HCT116 (cell line): Measurements from ENCODE around the gene SYTL2.

ENCODE experiments used
- EZH2phosphoT487 ChIP-seq: fragments of 200-600 bp; IDR thresholded peaks from 2 replicates; pipeline ENCODE4 v1.6.1; 2018; ENCODE audit warnings: antibody characterized with exemption, borderline replicate concordance
- FOSL1 ChIP-seq: IDR thresholded peaks from 2 replicates; pipeline ENCODE4 v1.6.1; 2012; ENCODE audit warnings: low read depth
- POLR2A ChIP-seq: IDR thresholded peaks from 2 replicates; pipeline ENCODE4 v1.7.0; 2011; ENCODE audit warnings: borderline replicate concordance; ENCODE audit not compliant: insufficient read depth, insufficient read length; ENCODE audit errors: extremely low read depth
- POLR2AphosphoS5 ChIP-seq: IDR thresholded peaks from 2 replicates; pipeline ENCODE4 v1.6.1; 2011; ENCODE audit warnings: mild to moderate bottlenecking, low read depth, low read length, moderate library complexity
- SP1 ChIP-seq: IDR thresholded peaks from 2 replicates; pipeline ENCODE4 v1.6.1; 2012; ENCODE audit warnings: low read depth
- YY1 ChIP-seq: IDR thresholded peaks from 2 replicates; pipeline ENCODE4 v1.6.1; 2011; ENCODE audit warnings: low read length, low read depth, moderate library complexity, mild to moderate bottlenecking; ENCODE audit not compliant: insufficient replicate concordance; ENCODE audit errors: extremely low read depth
- TF ChIP-seq, protein P1 (sequence below), 3 experiments: fragments of 200-600 bp in 1 of 3; sonication (generic) in 1 of 3; IDR thresholded peaks in 2 of 3; conservative IDR thresholded peaks in 1 of 3; 2 replicates each; pipeline ENCODE4 v1.5.1; 2012 to 2017; ENCODE audit warnings: low read depth in 2 of 3, low read length in 2 of 3, antibody characterized with exemption in 1 of 3, borderline replicate concordance in 1 of 3, control low read depth in 1 of 3, mild to moderate bottlenecking in 1 of 3, mixed read lengths in 1 of 3, mixed run types in 1 of 3, moderate library complexity in 1 of 3; ENCODE audit not compliant: insufficient read depth in 1 of 3
- TF ChIP-seq, protein P2 (sequence below): IDR thresholded peaks from 2 replicates; pipeline ENCODE4 v1.6.1; 2012
- TF ChIP-seq, protein P3 (sequence below): IDR thresholded peaks from 2 replicates; pipeline ENCODE4 v1.6.1; 2012; ENCODE audit warnings: low read depth

DNA sequence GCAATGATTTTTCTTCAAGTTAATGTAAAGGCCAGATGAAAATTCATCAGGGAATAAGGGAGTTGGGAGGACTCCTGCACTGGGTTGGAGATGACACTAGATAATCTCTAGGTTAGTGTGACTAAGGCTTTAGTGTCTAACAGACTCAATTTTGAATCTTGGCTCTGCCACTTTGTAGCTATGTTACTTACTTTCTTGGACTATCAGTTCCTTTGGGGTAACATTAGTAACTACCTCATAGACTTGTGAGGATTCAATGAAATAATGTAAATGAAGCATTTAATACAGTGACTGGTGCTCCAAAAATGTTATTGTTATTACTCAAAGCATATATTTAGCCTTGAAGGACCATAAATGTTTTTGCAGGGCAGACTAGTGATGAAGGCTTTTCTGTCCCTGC, 115.4 kb downstream of the SYTL2 start:
- TF ChIP-seq, protein P1, sequence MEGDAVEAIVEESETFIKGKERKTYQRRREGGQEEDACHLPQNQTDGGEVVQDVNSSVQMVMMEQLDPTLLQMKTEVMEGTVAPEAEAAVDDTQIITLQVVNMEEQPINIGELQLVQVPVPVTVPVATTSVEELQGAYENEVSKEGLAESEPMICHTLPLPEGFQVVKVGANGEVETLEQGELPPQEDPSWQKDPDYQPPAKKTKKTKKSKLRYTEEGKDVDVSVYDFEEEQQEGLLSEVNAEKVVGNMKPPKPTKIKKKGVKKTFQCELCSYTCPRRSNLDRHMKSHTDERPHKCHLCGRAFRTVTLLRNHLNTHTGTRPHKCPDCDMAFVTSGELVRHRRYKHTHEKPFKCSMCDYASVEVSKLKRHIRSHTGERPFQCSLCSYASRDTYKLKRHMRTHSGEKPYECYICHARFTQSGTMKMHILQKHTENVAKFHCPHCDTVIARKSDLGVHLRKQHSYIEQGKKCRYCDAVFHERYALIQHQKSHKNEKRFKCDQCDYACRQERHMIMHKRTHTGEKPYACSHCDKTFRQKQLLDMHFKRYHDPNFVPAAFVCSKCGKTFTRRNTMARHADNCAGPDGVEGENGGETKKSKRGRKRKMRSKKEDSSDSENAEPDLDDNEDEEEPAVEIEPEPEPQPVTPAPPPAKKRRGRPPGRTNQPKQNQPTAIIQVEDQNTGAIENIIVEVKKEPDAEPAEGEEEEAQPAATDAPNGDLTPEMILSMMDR (IDR thresholded peaks at IDR 0.05 in 2 of 3, conservative IDR thresholded peaks at IDR 0.05 in 1 of 3; ENCODE audit: borderline replicate concordance in 1 of 3, insufficient read depth in 1 of 3, low read depth in 2 of 3, low read length in 2 of 3), result no peak
- no peak for TF ChIP-seq FOSL1
- TF ChIP-seq, protein P2, sequence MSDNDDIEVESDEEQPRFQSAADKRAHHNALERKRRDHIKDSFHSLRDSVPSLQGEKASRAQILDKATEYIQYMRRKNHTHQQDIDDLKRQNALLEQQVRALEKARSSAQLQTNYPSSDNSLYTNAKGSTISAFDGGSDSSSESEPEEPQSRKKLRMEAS, result no peak
- TF ChIP-seq YY1, result no peak
- no peak for TF ChIP-seq POLR2A
- no peak for TF ChIP-seq POLR2AphosphoS5
- TF ChIP-seq, protein P3, sequence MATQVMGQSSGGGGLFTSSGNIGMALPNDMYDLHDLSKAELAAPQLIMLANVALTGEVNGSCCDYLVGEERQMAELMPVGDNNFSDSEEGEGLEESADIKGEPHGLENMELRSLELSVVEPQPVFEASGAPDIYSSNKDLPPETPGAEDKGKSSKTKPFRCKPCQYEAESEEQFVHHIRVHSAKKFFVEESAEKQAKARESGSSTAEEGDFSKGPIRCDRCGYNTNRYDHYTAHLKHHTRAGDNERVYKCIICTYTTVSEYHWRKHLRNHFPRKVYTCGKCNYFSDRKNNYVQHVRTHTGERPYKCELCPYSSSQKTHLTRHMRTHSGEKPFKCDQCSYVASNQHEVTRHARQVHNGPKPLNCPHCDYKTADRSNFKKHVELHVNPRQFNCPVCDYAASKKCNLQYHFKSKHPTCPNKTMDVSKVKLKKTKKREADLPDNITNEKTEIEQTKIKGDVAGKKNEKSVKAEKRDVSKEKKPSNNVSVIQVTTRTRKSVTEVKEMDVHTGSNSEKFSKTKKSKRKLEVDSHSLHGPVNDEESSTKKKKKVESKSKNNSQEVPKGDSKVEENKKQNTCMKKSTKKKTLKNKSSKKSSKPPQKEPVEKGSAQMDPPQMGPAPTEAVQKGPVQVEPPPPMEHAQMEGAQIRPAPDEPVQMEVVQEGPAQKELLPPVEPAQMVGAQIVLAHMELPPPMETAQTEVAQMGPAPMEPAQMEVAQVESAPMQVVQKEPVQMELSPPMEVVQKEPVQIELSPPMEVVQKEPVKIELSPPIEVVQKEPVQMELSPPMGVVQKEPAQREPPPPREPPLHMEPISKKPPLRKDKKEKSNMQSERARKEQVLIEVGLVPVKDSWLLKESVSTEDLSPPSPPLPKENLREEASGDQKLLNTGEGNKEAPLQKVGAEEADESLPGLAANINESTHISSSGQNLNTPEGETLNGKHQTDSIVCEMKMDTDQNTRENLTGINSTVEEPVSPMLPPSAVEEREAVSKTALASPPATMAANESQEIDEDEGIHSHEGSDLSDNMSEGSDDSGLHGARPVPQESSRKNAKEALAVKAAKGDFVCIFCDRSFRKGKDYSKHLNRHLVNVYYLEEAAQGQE, result no peak
- TF ChIP-seq SP1, result no peak
- no peak for TF ChIP-seq EZH2phosphoT487
